Measurements from ENCODE around the gene SLC1A2. TPM values are rescaled to one million over a fixed set of nuclear protein-coding genes. Genes with fewer than 3 reads are reported as not detected.

The SLC1A2 gene
- total RNA-seq, 1 donor from 2014 or later = 0.41 TPM

DNA sequence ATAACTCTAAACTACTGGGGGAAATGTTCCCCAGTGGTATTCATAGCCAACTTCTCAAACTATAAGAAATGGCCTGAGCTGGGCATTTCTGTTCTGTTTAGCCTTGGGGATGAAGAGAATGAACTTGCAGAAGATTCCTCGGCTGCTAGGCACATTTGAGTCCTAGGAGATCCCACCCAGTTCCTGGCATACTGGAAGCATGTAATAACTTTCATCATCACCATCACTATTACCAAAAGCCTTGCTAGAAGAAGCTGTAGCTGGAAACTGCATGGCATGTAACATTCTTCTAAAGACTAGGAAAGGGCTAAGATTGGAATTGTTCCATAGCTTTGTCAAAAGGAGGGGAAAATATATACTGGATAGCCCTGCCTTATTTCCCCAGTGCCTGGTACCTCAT lies 40.1 kb upstream of the SLC1A2 start:
- Mint-ChIP-seq H3K27ac (ENCODE audit: unreplicated experiment) (no peak overlapping the region), H3K4me3 (ENCODE audit: unreplicated experiment) (no peak overlapping the region), H3K4me1 (ENCODE audit: unreplicated experiment) (peaks cover 13% of the 10 kb centered on the region), H3K36me3 (ENCODE audit: low read depth, unreplicated experiment) (no peaks in the 10 kb centered on the region), H3K9me3 (ENCODE audit: unreplicated experiment) (no peaks in the 10 kb centered on the region), H3K27me3 (ENCODE audit: unreplicated experiment) (no peaks in the 10 kb centered on the region)
- DNase-seq (ENCODE audit: low spot score) = no peak
- TF ChIP-seq, protein P1, sequence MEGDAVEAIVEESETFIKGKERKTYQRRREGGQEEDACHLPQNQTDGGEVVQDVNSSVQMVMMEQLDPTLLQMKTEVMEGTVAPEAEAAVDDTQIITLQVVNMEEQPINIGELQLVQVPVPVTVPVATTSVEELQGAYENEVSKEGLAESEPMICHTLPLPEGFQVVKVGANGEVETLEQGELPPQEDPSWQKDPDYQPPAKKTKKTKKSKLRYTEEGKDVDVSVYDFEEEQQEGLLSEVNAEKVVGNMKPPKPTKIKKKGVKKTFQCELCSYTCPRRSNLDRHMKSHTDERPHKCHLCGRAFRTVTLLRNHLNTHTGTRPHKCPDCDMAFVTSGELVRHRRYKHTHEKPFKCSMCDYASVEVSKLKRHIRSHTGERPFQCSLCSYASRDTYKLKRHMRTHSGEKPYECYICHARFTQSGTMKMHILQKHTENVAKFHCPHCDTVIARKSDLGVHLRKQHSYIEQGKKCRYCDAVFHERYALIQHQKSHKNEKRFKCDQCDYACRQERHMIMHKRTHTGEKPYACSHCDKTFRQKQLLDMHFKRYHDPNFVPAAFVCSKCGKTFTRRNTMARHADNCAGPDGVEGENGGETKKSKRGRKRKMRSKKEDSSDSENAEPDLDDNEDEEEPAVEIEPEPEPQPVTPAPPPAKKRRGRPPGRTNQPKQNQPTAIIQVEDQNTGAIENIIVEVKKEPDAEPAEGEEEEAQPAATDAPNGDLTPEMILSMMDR (IDR thresholded peaks at IDR 0.05; ENCODE audit: unreplicated experiment) = no peak

DNA sequence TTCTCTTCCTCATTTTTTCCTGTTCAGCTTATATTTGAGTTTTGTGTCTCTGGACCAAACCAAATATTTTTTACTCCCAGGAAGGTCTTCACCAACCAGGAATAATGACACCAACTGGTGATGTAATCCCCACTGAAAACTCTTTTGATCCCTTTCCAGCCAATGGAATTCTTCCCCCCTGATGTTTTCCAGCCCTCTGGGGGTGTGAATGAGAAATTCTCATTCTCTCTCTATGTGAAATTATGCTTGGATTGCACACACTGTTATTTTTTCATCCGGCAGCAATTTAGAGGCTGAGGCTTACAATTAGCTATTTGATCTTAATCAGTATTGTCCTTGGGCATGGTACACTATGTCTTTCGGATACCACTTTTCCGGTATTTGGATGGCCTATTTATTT lies 39.5 kb upstream of the SLC1A2 start:
- TF ChIP-seq, protein P1 (IDR thresholded peaks at IDR 0.05; ENCODE audit: unreplicated experiment) = no peak
- H3K4me1 Mint-ChIP-seq (ENCODE audit: unreplicated experiment) = peaks cover 10% of the 10 kb centered on the region
- no peaks in the 10 kb centered on the region for H3K27me3 Mint-ChIP-seq (ENCODE audit: unreplicated experiment)
- no peak overlapping the region for H3K27ac Mint-ChIP-seq (ENCODE audit: unreplicated experiment)
- no peak overlapping the region for H3K4me3 Mint-ChIP-seq (ENCODE audit: unreplicated experiment)
- DNase-seq (ENCODE audit: low spot score) = no peak
- no peaks in the 10 kb centered on the region for H3K36me3 Mint-ChIP-seq (ENCODE audit: low read depth, unreplicated experiment)
- no peaks in the 10 kb centered on the region for H3K9me3 Mint-ChIP-seq (ENCODE audit: unreplicated experiment)

DNA sequence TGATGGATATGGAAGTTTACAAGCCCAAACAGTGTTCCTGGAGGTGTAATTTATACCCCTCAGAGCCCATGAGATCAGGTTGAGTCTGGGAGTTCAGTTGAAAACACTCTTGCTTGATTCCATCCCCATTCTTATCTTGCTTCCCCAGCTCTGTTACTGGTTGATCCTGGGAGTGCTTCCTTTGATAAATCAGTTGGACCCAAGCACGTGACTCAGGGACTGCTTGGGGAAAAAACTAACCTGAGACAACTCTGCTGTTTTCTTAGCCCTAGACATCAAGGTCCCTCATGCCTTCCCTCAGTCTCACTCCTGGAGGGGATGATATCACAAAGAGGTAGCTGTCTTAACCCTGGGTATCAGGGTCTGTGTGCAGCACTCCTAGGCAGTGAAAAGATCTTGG lies 35.0 kb upstream of the SLC1A2 start:
- Mint-ChIP-seq H3K9me3 (ENCODE audit: unreplicated experiment) (no peaks in the 10 kb centered on the region), H3K27me3 (ENCODE audit: unreplicated experiment) (no peaks in the 10 kb centered on the region), H3K4me1 (ENCODE audit: unreplicated experiment) (peaks cover 4% of the 10 kb centered on the region), H3K36me3 (ENCODE audit: low read depth, unreplicated experiment) (no peaks in the 10 kb centered on the region), H3K27ac (ENCODE audit: unreplicated experiment) (no peak overlapping the region), H3K4me3 (ENCODE audit: unreplicated experiment) (no peak overlapping the region)
- DNase-seq (ENCODE audit: low spot score) = no peak
- TF ChIP-seq, protein P1 (IDR thresholded peaks at IDR 0.05; ENCODE audit: unreplicated experiment) = no peak

DNA sequence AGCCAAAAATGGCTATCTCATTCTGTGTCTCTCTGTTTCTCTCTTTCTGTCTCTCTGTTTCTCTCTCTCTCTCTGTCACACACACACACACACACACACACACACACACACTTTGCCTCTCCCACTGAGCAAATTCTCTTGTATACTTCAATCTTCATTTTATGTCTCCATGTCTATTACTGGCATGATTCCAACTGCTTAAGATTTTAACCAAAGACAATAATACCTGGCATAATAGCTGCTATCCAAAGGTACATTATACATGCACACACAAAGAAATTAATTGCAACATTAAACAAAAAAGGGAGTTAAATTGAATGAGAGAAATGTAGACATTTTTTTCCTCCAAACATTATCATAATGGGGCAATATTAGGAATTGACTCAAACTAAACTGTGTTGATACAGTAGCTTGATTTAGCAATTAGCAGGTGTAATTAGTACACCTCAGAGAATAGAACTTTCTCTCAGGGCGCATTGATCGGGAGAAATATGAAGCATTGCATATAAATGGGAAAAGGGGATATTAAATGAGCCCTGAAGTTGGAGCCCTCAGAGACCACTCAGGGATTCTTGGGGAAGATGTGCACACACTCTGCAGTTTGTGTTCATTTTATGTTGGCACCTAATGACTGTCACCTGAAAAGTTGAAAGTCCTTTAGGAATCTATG lies 17.4 kb upstream of the SLC1A2 start:
- TF ChIP-seq, protein P1 (IDR thresholded peaks at IDR 0.05; ENCODE audit: unreplicated experiment) = no peak
- Mint-ChIP-seq H3K36me3 (ENCODE audit: low read depth, unreplicated experiment) (no peaks in the 10 kb centered on the region), H3K27me3 (ENCODE audit: unreplicated experiment) (peaks cover 2% of the 10 kb centered on the region), H3K9me3 (ENCODE audit: unreplicated experiment) (no peaks in the 10 kb centered on the region), H3K27ac (ENCODE audit: unreplicated experiment) (no peak overlapping the region), H3K4me3 (ENCODE audit: unreplicated experiment) (no peak overlapping the region), H3K4me1 (ENCODE audit: unreplicated experiment) (no peaks in the 10 kb centered on the region)
- no peak for DNase-seq (ENCODE audit: low spot score)

DNA sequence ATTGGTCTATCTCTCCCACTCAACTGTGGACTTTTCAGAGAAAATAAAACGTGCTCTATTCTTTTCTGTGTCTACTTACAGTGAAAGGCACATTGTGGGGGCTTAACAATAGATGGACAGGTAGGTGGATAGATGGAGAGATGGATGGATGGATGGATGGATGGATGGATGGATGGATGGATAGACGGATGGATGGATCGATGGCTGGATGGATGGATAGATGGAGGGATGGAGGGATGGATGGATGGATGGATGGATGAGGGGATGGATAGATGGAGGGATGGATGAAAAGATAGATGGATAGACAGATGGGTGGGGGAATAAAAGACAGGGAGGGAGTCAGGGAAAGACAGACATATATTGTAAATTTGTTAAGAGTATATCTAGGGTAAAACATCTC lies 14.2 kb upstream of the SLC1A2 start:
- Mint-ChIP-seq H3K27me3 (ENCODE audit: unreplicated experiment) (peaks cover 2% of the 10 kb centered on the region), H3K27ac (ENCODE audit: unreplicated experiment) (no peak overlapping the region), H3K4me1 (ENCODE audit: unreplicated experiment) (no peaks in the 10 kb centered on the region), H3K36me3 (ENCODE audit: low read depth, unreplicated experiment) (no peaks in the 10 kb centered on the region), H3K9me3 (ENCODE audit: unreplicated experiment) (no peaks in the 10 kb centered on the region), H3K4me3 (ENCODE audit: unreplicated experiment) (no peak overlapping the region)
- no peak for DNase-seq (ENCODE audit: low spot score)
- TF ChIP-seq, protein P1 (IDR thresholded peaks at IDR 0.05; ENCODE audit: unreplicated experiment) = no peak
